Measurements from ENCODE around the gene CAPN14.

DNA sequence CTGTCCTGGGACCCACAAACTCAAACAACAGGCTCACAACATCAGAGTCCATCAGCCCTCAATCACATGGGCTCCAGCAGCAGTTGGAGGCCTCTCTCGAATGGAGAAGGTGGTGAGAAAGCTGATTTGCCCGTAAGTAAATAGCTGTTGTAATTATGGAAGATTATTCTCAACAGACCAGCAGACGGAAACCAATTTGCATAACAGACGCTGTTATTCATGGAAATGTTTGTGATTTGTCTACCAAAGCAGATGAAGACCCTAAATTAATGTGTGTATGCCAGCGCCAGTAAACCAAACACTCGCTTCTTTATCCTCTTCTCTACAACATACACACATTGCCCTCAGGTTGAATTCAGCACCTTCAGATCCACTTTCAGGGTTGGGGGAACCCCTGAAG lies 55.7 kb downstream of the CAPN14 start:
- TF ChIP-seq BHLHE40 (IDR thresholded peaks at IDR 0.05; ENCODE audit: borderline replicate concordance) (no peak), SP1 (IDR thresholded peaks at IDR 0.05) (no peak), SUZ12 (IDR thresholded peaks at IDR 0.05) (no peak), LEF1 (IDR thresholded peaks at IDR 0.05; ENCODE audit: borderline replicate concordance) (no peak), CTBP1 (IDR thresholded peaks at IDR 0.05; ENCODE audit: borderline replicate concordance) (no peak), FOXM1 (IDR thresholded peaks at IDR 0.05; ENCODE audit: borderline replicate concordance) (no peak), L3MBTL2 (conservative IDR thresholded peaks at IDR 0.05) (no peak), ELF4 (IDR thresholded peaks at IDR 0.05) (no peak), ZNF384 (IDR thresholded peaks at IDR 0.05) (no peak), HDGF (IDR thresholded peaks at IDR 0.05; ENCODE audit: borderline replicate concordance) (no peak), TARDBP (IDR thresholded peaks at IDR 0.05) (no peak), ARNT (IDR thresholded peaks at IDR 0.05) (no peak)
- TF ChIP-seq, protein P1, sequence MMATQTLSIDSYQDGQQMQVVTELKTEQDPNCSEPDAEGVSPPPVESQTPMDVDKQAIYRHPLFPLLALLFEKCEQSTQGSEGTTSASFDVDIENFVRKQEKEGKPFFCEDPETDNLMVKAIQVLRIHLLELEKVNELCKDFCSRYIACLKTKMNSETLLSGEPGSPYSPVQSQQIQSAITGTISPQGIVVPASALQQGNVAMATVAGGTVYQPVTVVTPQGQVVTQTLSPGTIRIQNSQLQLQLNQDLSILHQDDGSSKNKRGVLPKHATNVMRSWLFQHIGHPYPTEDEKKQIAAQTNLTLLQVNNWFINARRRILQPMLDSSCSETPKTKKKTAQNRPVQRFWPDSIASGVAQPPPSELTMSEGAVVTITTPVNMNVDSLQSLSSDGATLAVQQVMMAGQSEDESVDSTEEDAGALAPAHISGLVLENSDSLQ (IDR thresholded peaks at IDR 0.05) = no peak
